Liver (tissue), 2 donors: Measurements from ENCODE around the gene LAG3.

Source experiments
- CTCF ChIP-seq: fragments of 150-350 bp; IDR thresholded peaks from 2 replicates; pipeline ENCODE4 v1.5.1; 2017; ENCODE audit warnings: improper control_type of control experiment, low read depth, low read length; ENCODE audit not compliant: missing input control
- ZBTB33 ChIP-seq: IDR thresholded peaks from 2 replicates; pipeline ENCODE4 v1.6.1; 2016; ENCODE audit warnings: antibody characterized with exemption
- donor health status: healthy.

GRCh38 chr12:6723607-6724408, 48.5 kb upstream of the LAG3 start, which contains the start of gene COPS7A:
- TF ChIP-seq CTCF, result no peak
- peak; percentile 51 for TF ChIP-seq ZBTB33
